Measurements from ENCODE around the gene C17orf114.

The C17orf114 gene

DNA sequence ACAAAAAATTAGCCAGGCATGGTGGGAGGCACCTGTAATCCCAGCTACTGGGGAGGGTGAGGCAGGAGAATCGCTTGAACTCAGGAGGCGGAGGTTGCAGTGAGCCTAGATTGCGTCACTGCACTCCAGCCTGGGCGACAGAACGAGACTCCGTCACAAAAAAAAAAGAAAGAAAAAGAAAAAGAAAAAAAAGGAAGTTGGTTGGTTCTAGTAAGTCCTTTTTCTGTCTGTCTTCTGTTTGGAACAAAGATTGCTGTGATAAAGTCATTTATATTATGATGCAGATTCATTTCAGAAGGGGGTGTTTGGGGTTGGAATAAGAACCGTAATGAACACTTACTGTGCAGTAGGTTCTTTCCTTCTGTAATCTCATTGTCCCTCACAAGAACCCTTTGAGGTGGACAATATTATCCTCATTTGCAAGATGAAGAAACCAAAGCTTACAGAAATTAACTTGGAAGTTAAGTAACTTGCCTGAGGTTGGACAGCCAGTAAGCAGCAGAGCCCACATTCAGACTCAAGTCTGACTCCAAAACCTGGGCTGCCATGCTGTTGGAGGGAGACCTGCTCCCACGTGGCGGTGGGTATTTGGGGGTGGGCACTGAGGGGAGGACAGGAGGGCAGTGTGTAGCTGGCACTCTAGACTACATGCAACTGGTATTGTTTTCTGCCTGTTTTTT, 41.3 kb upstream of the C17orf114 start:
- DNase-seq (ENCODE audit: low read depth) = no peak
- no peak for TF ChIP-seq CTCF (IDR thresholded peaks at IDR 0.05; ENCODE audit: low read length, missing control alignments)
- no peak overlapping the region for H3K4me3 ChIP-seq (replicated peaks; ENCODE audit: low read depth, low read length)

DNA sequence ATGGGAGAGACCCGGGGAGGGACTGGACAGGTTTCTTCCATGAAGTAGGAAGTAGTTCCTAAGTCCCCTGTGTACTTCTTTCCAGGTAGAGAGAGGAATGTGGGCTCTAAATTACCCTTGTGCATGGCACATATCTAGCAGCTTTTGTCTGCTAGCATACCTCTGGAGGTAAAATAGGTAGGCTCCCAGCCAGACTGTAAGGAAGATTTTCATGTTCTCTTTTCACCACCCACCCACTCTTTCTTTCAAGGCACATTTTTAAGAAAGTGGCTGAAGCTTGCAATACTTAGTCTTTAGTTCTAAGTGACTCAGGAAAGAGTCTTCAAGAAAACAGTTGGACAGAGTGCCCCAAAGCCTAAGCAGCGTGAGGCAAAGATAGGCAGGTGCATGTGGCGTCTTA, 40.2 kb upstream of the C17orf114 start:
- no peak overlapping the region for H3K4me3 ChIP-seq (replicated peaks; ENCODE audit: low read depth, low read length)
- no peak for DNase-seq (ENCODE audit: low read depth)
- no peak for TF ChIP-seq CTCF (IDR thresholded peaks at IDR 0.05; ENCODE audit: low read length, missing control alignments)

GRCh38 chr17:4840893-4841242, 38.7 kb upstream of the C17orf114 start:
- TF ChIP-seq CTCF (IDR thresholded peaks at IDR 0.05; ENCODE audit: low read length, missing control alignments) = no peak
- H3K4me3 ChIP-seq (replicated peaks; ENCODE audit: low read depth, low read length) = no peak overlapping the region
- DNase-seq (ENCODE audit: low read depth) = no peak

DNA sequence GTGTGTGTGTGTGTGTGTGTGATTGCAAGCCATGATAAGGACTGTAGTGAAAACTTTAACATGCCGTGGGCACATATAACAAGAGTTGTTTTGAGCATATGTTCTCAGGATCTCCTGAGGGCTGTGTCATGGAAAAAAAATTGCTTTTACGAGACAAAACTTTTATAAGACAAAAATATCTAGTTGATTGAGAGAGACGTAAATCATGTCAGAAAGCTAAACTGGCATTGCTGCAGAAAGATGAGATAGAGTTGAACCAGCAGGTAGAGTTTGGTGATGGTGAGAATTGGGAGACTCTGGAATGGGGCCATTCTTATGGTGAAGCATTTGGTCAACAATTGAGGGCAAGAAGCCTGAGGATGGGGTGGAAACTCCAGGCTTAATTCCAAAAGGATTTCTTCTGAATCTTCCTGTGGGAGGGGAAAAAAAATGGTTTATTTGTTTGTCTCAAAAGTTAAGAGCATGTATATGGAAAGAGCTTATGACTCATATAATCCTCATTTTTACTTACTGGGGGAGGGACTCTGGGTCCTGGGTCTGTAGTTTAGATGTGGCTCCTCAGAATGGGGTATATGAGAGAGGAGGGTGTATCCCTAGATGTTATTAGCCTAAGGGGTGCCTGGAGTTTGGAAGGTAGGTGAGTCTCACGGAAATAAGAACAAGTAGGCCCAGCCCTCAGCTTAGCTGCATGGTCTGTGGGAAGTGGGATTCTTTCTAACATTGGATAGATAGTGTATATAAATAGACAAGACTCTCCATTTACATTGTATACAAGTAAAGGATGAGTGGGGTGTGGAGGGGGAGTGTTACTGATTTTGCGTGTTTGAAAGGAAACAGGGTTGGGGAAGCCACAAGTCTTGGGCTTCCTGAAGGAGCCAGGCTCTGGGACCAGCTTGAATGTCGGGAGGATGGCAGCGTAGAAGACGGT, 38.1 kb upstream of the C17orf114 start:
- DNase-seq (ENCODE audit: low read depth) = no peak
- no peak for TF ChIP-seq CTCF (IDR thresholded peaks at IDR 0.05; ENCODE audit: low read length, missing control alignments)
- H3K4me3 ChIP-seq (replicated peaks; ENCODE audit: low read depth, low read length) = no peak overlapping the region

- no peak for DNase-seq (ENCODE audit: low read depth)
- no peak for TF ChIP-seq CTCF (IDR thresholded peaks at IDR 0.05; ENCODE audit: low read length, missing control alignments)
- no peak overlapping the region for H3K4me3 ChIP-seq (replicated peaks; ENCODE audit: low read depth, low read length)
Measured at GRCh38 chr17:4839221-4839620, 37.1 kb upstream of the C17orf114 start.

- no peak overlapping the region for H3K4me3 ChIP-seq (replicated peaks; ENCODE audit: low read depth, low read length)
- no peak for TF ChIP-seq CTCF (IDR thresholded peaks at IDR 0.05; ENCODE audit: low read length, missing control alignments)
- DNase-seq (ENCODE audit: low read depth) = no peak
Measured at GRCh38 chr17:4838309-4838785, 36.2 kb upstream of the C17orf114 start.

All from fibroblast of pulmonary artery (primary cell).